Osteoblast (primary cell): ENCODE measurements around the gene CARD11. TPM values are rescaled to one million over a fixed set of nuclear protein-coding genes. Genes with fewer than 3 reads are reported as not detected.

ENCODE experiments used
- DNase-seq: peaks from one replicate; pipeline ENCODE4 v3.0.0; 2011; ENCODE audit warnings: low spot score, mixed read lengths; ENCODE audit not compliant: insufficient read length; ENCODE audit errors: missing footprints
- H2AFZ ChIP-seq: 2 replicates; pipeline ENCODE4 v1.6.0; 2011; ENCODE audit warnings: mild to moderate bottlenecking, low read length
- H3K27ac ChIP-seq: 2 replicates; pipeline ENCODE4 v1.5.1; 2011; ENCODE audit warnings: mild to moderate bottlenecking, low read depth, low read length, moderate library complexity
- H3K27me3 ChIP-seq: 2 replicates; pipeline ENCODE4 v1.6.0; 2012; ENCODE audit warnings: mild to moderate bottlenecking, control low read depth, inconsistent platforms, low read length, moderate library complexity; ENCODE audit not compliant: insufficient read depth
- H3K36me3 ChIP-seq: 2 replicates; pipeline ENCODE4 v1.5.1; 2011; ENCODE audit warnings: mild to moderate bottlenecking, low read length, control low read depth, moderate library complexity; ENCODE audit not compliant: insufficient read depth
- H3K4me1 ChIP-seq: 2 replicates; pipeline ENCODE4 v1.5.1; 2011; ENCODE audit warnings: mild to moderate bottlenecking, low read length, control low read depth, moderate library complexity; ENCODE audit not compliant: insufficient read depth
- H3K4me2 ChIP-seq: 2 replicates; pipeline ENCODE4 v1.6.0; 2011; ENCODE audit warnings: mild to moderate bottlenecking, low read length; ENCODE audit not compliant: insufficient read depth
- H3K4me3 ChIP-seq: fragments of 200-600 bp; sonication (generic); 3 replicates; pipeline ENCODE4 v1.5.1; 2012; ENCODE audit warnings: mild to moderate bottlenecking, low read length, inconsistent platforms; ENCODE audit not compliant: insufficient read depth
- H3K79me2 ChIP-seq: 2 replicates; pipeline ENCODE4 v1.6.0; 2012; ENCODE audit warnings: mild to moderate bottlenecking, low read length, control low read depth, inconsistent platforms; ENCODE audit not compliant: insufficient read depth
- H3K9me3 ChIP-seq: 2 replicates; pipeline ENCODE4 v1.5.1; 2011; ENCODE audit warnings: low read depth, low read length, control low read depth
- H4K20me1 ChIP-seq: 2 replicates; pipeline ENCODE4 v1.6.0; 2012; ENCODE audit warnings: mild to moderate bottlenecking, low read length, control low read depth; ENCODE audit not compliant: insufficient read depth
- total RNA-seq: library from RNA; depleted of rRNA; stranded (reverse); fragments of >200 nt; gene quantifications from 2 replicates; pipeline ENCODE4 v1.2.3, GENCODE V29; 2012
- TF ChIP-seq, protein P1 (sequence below): IDR thresholded peaks from 2 replicates; pipeline ENCODE4 v1.5.1; 2011; ENCODE audit warnings: mild to moderate bottlenecking, low read depth, low read length, moderate library complexity; ENCODE audit errors: extremely low read depth

The CARD11 gene
- total RNA-seq, 1 donor = not detected

DNA sequence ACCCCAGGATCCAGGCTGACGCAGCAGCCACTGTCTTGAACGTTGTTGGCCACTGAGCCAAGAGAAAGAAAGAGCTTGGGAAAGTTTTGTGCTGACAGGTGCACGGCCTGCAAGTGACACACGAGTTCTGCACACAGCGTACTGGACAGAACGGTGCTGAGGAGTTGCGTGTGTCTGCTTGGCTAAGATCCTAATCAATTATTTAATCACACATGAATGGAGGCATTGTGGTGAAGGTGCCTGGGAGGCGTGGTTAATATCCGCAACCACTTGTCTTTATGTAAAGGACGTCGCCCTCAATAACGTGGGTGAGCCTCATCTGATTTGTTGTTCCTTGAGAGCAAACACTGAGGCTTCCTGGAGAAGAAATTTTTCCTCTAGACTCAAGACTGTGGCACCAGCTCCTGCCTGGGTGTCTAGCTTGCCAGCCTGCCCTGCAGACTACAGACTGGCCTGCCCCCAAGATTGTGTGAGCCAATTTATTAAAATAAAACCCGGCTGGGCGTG lies 183.0 kb downstream of the CARD11 start:
- peaks cover 17% of the 10 kb centered on the region for H3K4me1 ChIP-seq
- no peak overlapping the region for H3K27ac ChIP-seq
- no peak overlapping the region for H2AFZ ChIP-seq
- H3K4me2 ChIP-seq = no peak overlapping the region
- TF ChIP-seq, protein P1, sequence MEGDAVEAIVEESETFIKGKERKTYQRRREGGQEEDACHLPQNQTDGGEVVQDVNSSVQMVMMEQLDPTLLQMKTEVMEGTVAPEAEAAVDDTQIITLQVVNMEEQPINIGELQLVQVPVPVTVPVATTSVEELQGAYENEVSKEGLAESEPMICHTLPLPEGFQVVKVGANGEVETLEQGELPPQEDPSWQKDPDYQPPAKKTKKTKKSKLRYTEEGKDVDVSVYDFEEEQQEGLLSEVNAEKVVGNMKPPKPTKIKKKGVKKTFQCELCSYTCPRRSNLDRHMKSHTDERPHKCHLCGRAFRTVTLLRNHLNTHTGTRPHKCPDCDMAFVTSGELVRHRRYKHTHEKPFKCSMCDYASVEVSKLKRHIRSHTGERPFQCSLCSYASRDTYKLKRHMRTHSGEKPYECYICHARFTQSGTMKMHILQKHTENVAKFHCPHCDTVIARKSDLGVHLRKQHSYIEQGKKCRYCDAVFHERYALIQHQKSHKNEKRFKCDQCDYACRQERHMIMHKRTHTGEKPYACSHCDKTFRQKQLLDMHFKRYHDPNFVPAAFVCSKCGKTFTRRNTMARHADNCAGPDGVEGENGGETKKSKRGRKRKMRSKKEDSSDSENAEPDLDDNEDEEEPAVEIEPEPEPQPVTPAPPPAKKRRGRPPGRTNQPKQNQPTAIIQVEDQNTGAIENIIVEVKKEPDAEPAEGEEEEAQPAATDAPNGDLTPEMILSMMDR = no peak
- H3K4me3 ChIP-seq = no peak overlapping the region
- no peaks in the 10 kb centered on the region for H3K27me3 ChIP-seq
- no peaks in the 10 kb centered on the region for H3K79me2 ChIP-seq
- DNase-seq = no peak
- no peaks in the 10 kb centered on the region for H4K20me1 ChIP-seq
- H3K36me3 ChIP-seq = no peaks in the 10 kb centered on the region
- no peaks in the 10 kb centered on the region for H3K9me3 ChIP-seq

DNA sequence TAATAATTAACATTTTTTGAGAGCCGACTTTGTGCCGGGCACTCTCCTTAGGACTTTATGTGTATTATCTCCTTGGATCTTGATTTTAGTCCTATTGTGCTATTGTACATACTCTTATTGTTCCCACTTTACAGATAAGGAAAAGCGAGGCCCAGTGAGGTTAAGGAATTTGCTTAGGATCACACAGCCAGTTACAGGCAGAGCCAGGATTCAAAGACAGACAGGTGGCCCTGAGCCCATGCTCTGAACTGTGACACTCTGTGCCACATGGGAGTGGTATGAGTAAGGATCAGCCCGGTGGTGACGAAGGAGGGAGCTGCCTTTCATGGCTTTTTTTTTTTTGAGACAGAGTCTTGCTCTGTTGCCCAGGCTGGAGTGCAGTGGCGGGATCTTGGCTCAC lies 183.7 kb downstream of the CARD11 start:
- TF ChIP-seq, protein P1 = no peak
- Histone ChIP-seq H3K79me2 (no peaks in the 10 kb centered on the region), H3K4me3 (no peak overlapping the region), H4K20me1 (no peaks in the 10 kb centered on the region), H3K36me3 (no peaks in the 10 kb centered on the region), H3K4me2 (no peak overlapping the region), H3K4me1 (peaks cover 17% of the 10 kb centered on the region), H3K9me3 (no peaks in the 10 kb centered on the region), H3K27me3 (no peaks in the 10 kb centered on the region), H3K27ac (no peak overlapping the region), H2AFZ (no peak overlapping the region)
- no peak for DNase-seq

DNA sequence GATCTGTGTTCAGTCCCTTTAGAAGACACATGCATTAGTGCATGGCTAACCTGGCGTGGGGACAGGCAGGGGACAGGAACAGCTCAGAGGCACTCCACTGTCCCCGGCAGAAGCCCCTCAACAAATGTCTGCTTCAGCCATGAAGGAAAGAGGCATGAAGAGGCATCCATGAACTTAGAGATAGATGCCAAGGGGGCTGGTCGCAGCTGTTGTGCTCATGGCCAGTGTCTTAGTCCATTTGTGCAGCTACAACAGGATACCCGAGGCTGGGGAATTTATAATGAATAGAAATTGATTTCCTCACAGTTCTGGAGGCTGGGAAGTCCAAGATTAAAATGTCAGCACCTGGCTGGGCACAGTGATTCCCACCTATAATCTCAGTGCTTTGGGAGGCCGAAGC lies 185.0 kb downstream of the CARD11 start:
- H3K27me3 ChIP-seq = no peaks in the 10 kb centered on the region
- H3K4me2 ChIP-seq = no peak overlapping the region
- no peaks in the 10 kb centered on the region for H3K9me3 ChIP-seq
- TF ChIP-seq, protein P1 = no peak
- H3K4me1 ChIP-seq = peaks cover 10% of the 10 kb centered on the region
- H2AFZ ChIP-seq = no peak overlapping the region
- no peaks in the 10 kb centered on the region for H4K20me1 ChIP-seq
- H3K27ac ChIP-seq = no peak overlapping the region
- no peaks in the 10 kb centered on the region for H3K36me3 ChIP-seq
- DNase-seq = no peak
- H3K4me3 ChIP-seq = no peak overlapping the region
- no peaks in the 10 kb centered on the region for H3K79me2 ChIP-seq

DNA sequence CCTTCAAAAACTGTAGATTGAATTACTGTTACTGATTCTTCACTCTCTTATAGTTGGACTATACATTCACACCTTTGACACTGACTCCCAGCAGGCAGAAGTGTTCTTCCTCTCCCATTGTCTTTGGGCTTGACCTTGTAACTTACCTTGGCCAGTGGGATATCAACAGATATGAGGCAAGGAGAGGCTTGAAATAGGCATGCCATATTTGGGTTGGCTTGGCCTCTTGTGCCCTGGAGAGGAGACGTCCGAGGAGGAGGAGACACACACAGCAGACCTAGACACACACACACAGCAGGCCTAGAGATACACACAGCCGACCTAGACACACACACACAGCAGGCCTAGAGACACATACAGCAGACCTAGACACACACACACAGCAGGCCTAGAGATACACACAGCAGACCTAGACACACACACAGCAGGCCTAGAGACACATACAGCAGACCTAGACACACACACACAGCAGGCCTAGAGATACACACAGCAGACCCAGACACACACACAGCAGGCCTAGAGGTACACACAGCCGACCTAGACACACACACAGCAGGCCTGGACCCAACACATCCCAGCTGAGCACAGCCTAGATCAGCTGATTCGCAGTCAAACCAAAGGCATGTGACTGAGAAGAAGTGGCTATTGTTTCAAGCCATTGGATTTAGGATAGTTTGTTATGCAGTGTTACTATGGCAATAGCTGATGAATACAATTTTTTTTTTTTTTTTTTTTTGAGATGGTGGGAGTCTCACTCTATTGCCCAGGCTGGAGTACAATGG lies 187.1 kb downstream of the CARD11 start:
- Histone ChIP-seq H3K27ac (no peak overlapping the region), H4K20me1 (no peaks in the 10 kb centered on the region), H3K36me3 (no peaks in the 10 kb centered on the region), H3K4me1 (peaks cover 8% of the 10 kb centered on the region), H2AFZ (no peak overlapping the region), H3K9me3 (no peaks in the 10 kb centered on the region), H3K4me3 (no peak overlapping the region), H3K79me2 (no peaks in the 10 kb centered on the region), H3K4me2 (no peak overlapping the region), H3K27me3 (no peaks in the 10 kb centered on the region)
- TF ChIP-seq, protein P1 = no peak
- DNase-seq = no peak
